ENCODE data around the gene IRF2. TPM values are rescaled to one million over a fixed set of nuclear protein-coding genes. Genes with fewer than 3 reads are reported as not detected.

IRF2 gene
- total and polyA plus RNA-seq, 5 donors = 16.8 to 39.3 (median 28.3) TPM

- Histone ChIP-seq H3K27ac (ENCODE audit: low read length) (no peak overlapping the region), H3K4me3 (ENCODE audit: low read length) (no peak overlapping the region), H3K4me1 (ENCODE audit: control insufficient read depth, insufficient read depth, low read length) (peaks cover 17% of the 10 kb centered on the region), H3K27me3 (ENCODE audit: control insufficient read depth, insufficient read depth) (no peaks in the 10 kb centered on the region), H3K9me3 (ENCODE audit: control insufficient read depth, low read length) (no peaks in the 10 kb centered on the region)
- peak; percentile 34 to 79 for ATAC-seq
- intact Hi-C loops (cut with DNase I) = loop anchor here in 1 of 4 donors (10.0 kb wide), 1 partner anchor 47 kb away; no protein-coding TSS in a partner anchor
- DNase-seq = no peak
- 61% methylated on average over 7 of the region's 7 CpGs for WGBS
Observed at GRCh38 chr4:184461711-184462441, 12.5 kb downstream of the IRF2 start.

DNA sequence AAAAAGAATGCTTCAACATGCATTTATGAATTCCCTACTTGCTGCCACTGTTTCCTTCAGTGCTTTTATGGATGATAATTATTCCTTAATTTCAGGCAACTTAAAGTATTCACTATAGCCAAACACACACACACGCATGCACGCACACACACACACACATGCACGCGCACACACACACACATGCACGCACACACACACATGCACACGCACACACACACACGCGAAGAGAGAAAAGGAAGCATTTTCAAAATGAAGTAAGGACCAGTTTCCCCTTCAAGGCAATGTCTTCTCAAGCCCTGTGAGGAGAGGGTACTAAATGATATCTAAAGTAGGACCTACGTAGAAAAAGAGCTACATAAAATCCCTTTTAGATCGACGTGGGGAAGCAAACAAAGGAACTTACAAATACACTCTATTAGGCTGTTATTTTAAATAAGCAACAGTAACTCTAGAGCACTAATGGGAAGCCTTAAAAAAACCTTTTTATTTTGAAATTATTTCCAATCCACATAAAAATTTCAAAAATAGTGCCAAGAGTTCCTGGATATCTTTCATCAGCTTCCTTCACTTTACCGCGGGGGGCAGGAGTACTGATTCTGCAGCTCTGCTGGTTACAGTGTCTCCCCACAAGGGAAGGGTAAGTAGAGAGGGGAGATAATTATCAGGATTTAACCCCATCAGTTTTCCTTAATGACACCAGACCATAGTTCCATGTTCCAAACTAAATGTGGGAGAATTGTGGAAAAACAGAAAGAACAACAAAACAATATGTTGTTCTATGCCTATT, 13.7 kb downstream of the IRF2 start:
- WGBS = 62% methylated on average over 13 of the region's 13 CpGs
- Histone ChIP-seq H3K27me3 (ENCODE audit: control insufficient read depth, insufficient read depth) (no peaks in the 10 kb centered on the region), H3K9me3 (ENCODE audit: control insufficient read depth, low read length) (no peaks in the 10 kb centered on the region), H3K27ac (ENCODE audit: low read length) (no peak overlapping the region), H3K4me3 (ENCODE audit: low read length) (no peak overlapping the region), H3K4me1 (ENCODE audit: control insufficient read depth, insufficient read depth, low read length) (peaks cover 17% of the 10 kb centered on the region)
- DNase-seq (no peak), ATAC-seq (no peak)
- intact Hi-C loops (cut with DNase I) = loop anchor here in 1 of 4 donors (10.0 kb wide), 1 partner anchor 46 kb away; no protein-coding TSS in a partner anchor

- WGBS = 96% methylated on average over 3 of the region's 3 CpGs
- Histone ChIP-seq H3K4me1 (ENCODE audit: control insufficient read depth, insufficient read depth, low read length) (peaks cover 14% of the 10 kb centered on the region), H3K27me3 (ENCODE audit: control insufficient read depth, insufficient read depth) (no peaks in the 10 kb centered on the region), H3K9me3 (ENCODE audit: control insufficient read depth, low read length) (no peaks in the 10 kb centered on the region), H3K4me3 (ENCODE audit: low read length) (no peak overlapping the region), H3K27ac (ENCODE audit: low read length) (no peak overlapping the region)
- ATAC-seq = no peak
- intact Hi-C loops (cut with DNase I) = no loop called here
- no peak for DNase-seq
Observed at GRCh38 chr4:184459413-184459812, 14.9 kb downstream of the IRF2 start.

- intact Hi-C loops (cut with DNase I) = no loop called here
- Histone ChIP-seq H3K27ac (ENCODE audit: low read length) (no peak overlapping the region), H3K4me1 (ENCODE audit: control insufficient read depth, insufficient read depth, low read length) (peaks cover 18% of the 10 kb centered on the region), H3K4me3 (ENCODE audit: low read length) (no peak overlapping the region), H3K9me3 (ENCODE audit: control insufficient read depth, low read length) (no peaks in the 10 kb centered on the region), H3K27me3 (ENCODE audit: control insufficient read depth, insufficient read depth) (no peaks in the 10 kb centered on the region)
- DNase-seq (no peak), ATAC-seq (peak; percentile 42 to 60)
- 73% methylated on average over 11 of the region's 11 CpGs for WGBS
Observed at GRCh38 chr4:184457535-184458249, 16.7 kb downstream of the IRF2 start.

DNA sequence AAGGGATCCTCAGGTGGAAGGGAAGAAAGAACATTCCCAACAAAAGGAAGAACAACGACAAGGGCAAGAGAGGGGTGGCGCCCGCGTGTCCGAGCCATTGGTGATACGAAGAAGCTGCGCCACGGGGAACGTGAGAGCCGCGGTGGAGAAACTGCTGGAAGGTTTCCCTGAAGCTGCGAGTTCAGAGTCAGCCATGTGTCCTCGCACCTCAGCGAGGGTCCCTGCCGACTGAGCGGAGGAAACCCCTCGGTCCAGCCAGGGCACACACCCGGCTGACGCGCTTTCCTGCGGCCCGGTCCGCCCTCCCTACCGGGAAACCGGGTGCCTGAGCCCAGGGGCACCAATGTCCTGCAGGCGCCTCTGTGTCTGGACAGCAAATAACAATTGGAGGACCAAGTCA, 18.0 kb downstream of the IRF2 start:
- no peak overlapping the region for H3K4me3 ChIP-seq (ENCODE audit: low read length)

GRCh38 chr4:184455299-184455698, 19.1 kb downstream of the IRF2 start:
- DNase-seq (no peak), ATAC-seq (no peak)
- H3K4me1 ChIP-seq (ENCODE audit: control insufficient read depth, insufficient read depth, low read length) = peaks cover 29% of the 10 kb centered on the region
- no peak overlapping the region for H3K4me3 ChIP-seq (ENCODE audit: low read length)
- no peaks in the 10 kb centered on the region for H3K27me3 ChIP-seq (ENCODE audit: control insufficient read depth, insufficient read depth)
- H3K9me3 ChIP-seq (ENCODE audit: control insufficient read depth, low read length) = no peaks in the 10 kb centered on the region
- H3K27ac ChIP-seq (ENCODE audit: low read length) = no peak overlapping the region
- intact Hi-C loops (cut with DNase I) = no loop called here
- WGBS = 83% methylated on average over 7 of the region's 7 CpGs

More for the DNA sequence above, 18.0 kb downstream of the IRF2 start:
- ATAC-seq (no peak), DNase-seq (peak in 1 of 3 donors; percentile 62)
- H3K4me1 ChIP-seq (ENCODE audit: control insufficient read depth, insufficient read depth, low read length) = peaks cover 28% of the 10 kb centered on the region
- no peak overlapping the region for H3K27ac ChIP-seq (ENCODE audit: low read length)
- WGBS = 97% methylated on average over 26 of the region's 26 CpGs
- no peaks in the 10 kb centered on the region for H3K9me3 ChIP-seq (ENCODE audit: control insufficient read depth, low read length)
- H3K27me3 ChIP-seq (ENCODE audit: control insufficient read depth, insufficient read depth) = no peaks in the 10 kb centered on the region
- intact Hi-C loops (cut with DNase I) = no loop called here

DNA sequence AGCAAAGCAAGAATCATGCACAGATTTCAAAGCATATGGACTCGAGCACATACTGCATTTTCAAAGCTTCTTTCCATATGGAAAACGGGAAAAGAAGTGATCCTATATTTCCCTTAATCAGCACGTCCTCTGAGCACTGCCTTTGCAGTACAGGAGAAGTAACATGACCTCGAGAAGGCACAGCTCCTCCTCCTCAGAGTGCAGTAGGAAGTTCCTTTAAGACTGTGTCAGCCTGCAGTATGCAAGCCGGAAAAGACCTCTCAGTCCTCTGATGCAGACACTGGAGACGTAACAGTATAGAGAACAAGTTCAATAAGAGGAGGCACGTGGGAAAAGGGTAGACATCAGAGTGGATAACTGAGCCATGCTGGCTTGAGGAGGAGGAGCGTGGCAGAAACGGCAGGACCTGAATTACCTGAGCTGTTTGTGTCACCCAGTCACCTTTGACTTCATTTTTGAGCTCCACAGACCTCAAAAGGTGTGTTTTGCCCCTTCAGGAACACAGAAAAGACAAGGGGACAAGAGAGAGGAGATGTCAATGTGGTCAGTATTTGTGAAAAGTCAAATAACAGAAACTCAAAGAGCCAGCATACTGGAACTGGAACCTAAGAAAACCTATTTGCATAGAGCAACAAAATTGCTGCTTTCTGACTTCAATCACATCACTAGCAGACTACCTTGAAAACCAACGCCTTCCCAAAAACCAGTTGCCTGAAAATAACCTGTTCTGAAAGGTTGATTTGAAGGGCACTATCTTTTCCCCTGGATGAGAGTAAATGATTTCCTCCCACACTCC, 20.8 kb downstream of the IRF2 start:
- ATAC-seq (peak; percentile 60 to 63), DNase-seq (no peak)
- WGBS = 20% methylated on average over 10 of the region's 10 CpGs
- Histone ChIP-seq H3K27me3 (ENCODE audit: control insufficient read depth, insufficient read depth) (no peaks in the 10 kb centered on the region), H3K4me3 (ENCODE audit: low read length) (no peak overlapping the region), H3K4me1 (ENCODE audit: control insufficient read depth, insufficient read depth, low read length) (peaks cover 37% of the 10 kb centered on the region), H3K27ac (ENCODE audit: low read length) (no peak overlapping the region), H3K9me3 (ENCODE audit: control insufficient read depth, low read length) (no peaks in the 10 kb centered on the region)
- intact Hi-C loops (cut with DNase I) = no loop called here

GRCh38 chr4:184452740-184453139, 21.6 kb downstream of the IRF2 start:
- no peak for DNase-seq
- ATAC-seq = no peak
- Histone ChIP-seq H3K27ac (ENCODE audit: low read length) (no peak overlapping the region), H3K27me3 (ENCODE audit: control insufficient read depth, insufficient read depth) (no peaks in the 10 kb centered on the region), H3K9me3 (ENCODE audit: control insufficient read depth, low read length) (no peaks in the 10 kb centered on the region), H3K4me3 (ENCODE audit: low read length) (no peak overlapping the region), H3K4me1 (ENCODE audit: control insufficient read depth, insufficient read depth, low read length) (peaks cover 32% of the 10 kb centered on the region)
- intact Hi-C loops (cut with DNase I) = no loop called here

DNA sequence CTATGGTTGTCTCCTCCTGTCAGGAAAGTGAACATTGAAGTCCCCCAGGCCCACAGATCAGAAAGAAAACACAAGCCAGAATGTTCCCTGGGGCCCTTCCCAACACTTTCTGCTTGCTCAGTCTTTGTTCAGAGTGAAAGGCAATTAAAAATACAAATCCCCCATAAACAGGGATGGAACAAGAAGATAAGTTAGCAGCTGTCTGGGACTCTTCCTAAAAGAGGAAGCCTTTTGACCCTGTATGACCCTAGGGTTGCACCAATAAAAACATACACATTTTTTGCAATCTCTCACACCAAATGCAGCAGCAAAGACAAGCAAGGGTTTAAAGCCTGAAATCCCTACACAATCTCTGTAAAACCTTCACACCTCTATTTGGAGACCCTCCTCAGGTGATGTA, 22.6 kb downstream of the IRF2 start:
- Histone ChIP-seq H3K9me3 (ENCODE audit: control insufficient read depth, low read length) (no peaks in the 10 kb centered on the region), H3K4me3 (ENCODE audit: low read length) (no peak overlapping the region), H3K27me3 (ENCODE audit: control insufficient read depth, insufficient read depth) (no peaks in the 10 kb centered on the region), H3K4me1 (ENCODE audit: control insufficient read depth, insufficient read depth, low read length) (peaks cover 35% of the 10 kb centered on the region), H3K27ac (ENCODE audit: low read length) (no peak overlapping the region)
- DNase-seq (no peak), ATAC-seq (no peak)
- intact Hi-C loops (cut with DNase I) = no loop called here

GRCh38 chr4:184450743-184451535, 23.4 kb downstream of the IRF2 start:
- intact Hi-C loops (cut with DNase I) = no loop called here
- Histone ChIP-seq H3K4me1 (ENCODE audit: control insufficient read depth, insufficient read depth, low read length) (peaks cover 35% of the 10 kb centered on the region), H3K27ac (ENCODE audit: low read length) (no peak overlapping the region), H3K27me3 (ENCODE audit: control insufficient read depth, insufficient read depth) (no peaks in the 10 kb centered on the region), H3K4me3 (ENCODE audit: low read length) (no peak overlapping the region), H3K9me3 (ENCODE audit: control insufficient read depth, low read length) (no peaks in the 10 kb centered on the region)
- DNase-seq (no peak), ATAC-seq (no peak)
- WGBS = 55% methylated on average over 8 of the region's 8 CpGs
